A549 treated with RU486 at 1 μM for 4 hours (cell line): ENCODE results near the gene CXCL10. TPM values are rescaled to one million over a fixed set of nuclear protein-coding genes. Genes with fewer than 3 reads are reported as not detected.

Source experiments
- total RNA-seq: library from RNA; stranded (reverse); fragments of 200-300 nt; extraction: Qiagen RNA extraction; gene quantifications from 5 replicates; pipeline ENCODE4 v1.2.3, GENCODE V29; 2022; ENCODE audit warnings: low read depth

The CXCL10 gene
- total RNA-seq, result 0.08 to 0.27 TPM (median 0.13 TPM) in 3 of 5 replicates, not detected in the others

GRCh38 chr4:76023389-76023788 lies at the start of gene CXCL10:
TSS of gene CXCL10 (minus strand) at chr4:76023497. CDS start at chr4:76023431, 66 bp downstream.

GRCh38 chr4:76035799-76036380 lies 12.6 kb upstream of the CXCL10 start, which contains the start of gene CXCL11:
TSS of gene CXCL11 (minus strand) at chr4:76036070. CDS start at chr4:76035987, 83 bp downstream.

GRCh38 chr4:76007089-76007862 lies 16.0 kb downstream of the CXCL10 start, which contains the start of gene CXCL9:
TSS of gene CXCL9 (minus strand) at chr4:76007509. CDS start at chr4:76007449, 60 bp downstream.

Other genes with a start within 250 kb of the CXCL10 start
- 0.46 TPM in 1 of 5 replicates, not detected in the others for gene PPEF2, start 121.0 kb downstream of the CXCL10 start, total RNA-seq
- gene NAAA, start 82.5 kb downstream of the CXCL10 start, total RNA-seq, result 21.1 to 27.1 TPM (median 22.6 TPM) in 5 replicates
- 11.6 to 20.2 TPM (median 15.6 TPM) in 5 replicates for gene SDAD1, start 32.6 kb downstream of the CXCL10 start, total RNA-seq
- not detected in 5 replicates for gene CXCL9, start 16.0 kb downstream of the CXCL10 start, total RNA-seq
- gene CXCL11, start 12.6 kb upstream of the CXCL10 start, total RNA-seq, result 0.19 to 0.27 TPM (median 0.20 TPM) in 3 of 5 replicates, not detected in the others
- not detected in 5 replicates for gene ART3, start 51.2 kb upstream of the CXCL10 start, total RNA-seq
- 24.1 to 42.6 TPM (median 32.2 TPM) in 5 replicates for gene NUP54, start 124.9 kb upstream of the CXCL10 start, total RNA-seq
- gene SCARB2, start 190.3 kb upstream of the CXCL10 start, total RNA-seq, result 42.9 to 53.8 TPM (median 52.3 TPM) in 5 replicates
- gene FAM47E, start 228.2 kb upstream of the CXCL10 start, total RNA-seq, result 0.13 to 0.33 TPM (median 0.19 TPM) in 4 of 5 replicates, not detected in the other